ENCODE data around the gene CRIP1.

CRIP1 gene

GRCh38 chr14:105452963-105453362 is 33.7 kb upstream of the CRIP1 start:
- DNase-seq = no peak

GRCh38 chr14:105453847-105454246 is 32.8 kb upstream of the CRIP1 start:
- DNase-seq = no peak

- DNase-seq = no peak
Measured at GRCh38 chr14:105455086-105455640, 31.5 kb upstream of the CRIP1 start.

- no peak for DNase-seq
Measured at GRCh38 chr14:105455766-105456660, 30.7 kb upstream of the CRIP1 start.

- no peak for DNase-seq
Measured at GRCh38 chr14:105456736-105457617, 29.7 kb upstream of the CRIP1 start.

GRCh38 chr14:105458010-105458409 is 28.7 kb upstream of the CRIP1 start:
- DNase-seq = no peak

- no peak for DNase-seq
Measured at GRCh38 chr14:105458571-105458970, 28.1 kb upstream of the CRIP1 start.

GRCh38 chr14:105460116-105460515 is 26.6 kb upstream of the CRIP1 start:
- no peak for DNase-seq

- DNase-seq = no peak
Measured at GRCh38 chr14:105460616-105461015, 26.1 kb upstream of the CRIP1 start.

GRCh38 chr14:105461903-105462302 is 24.8 kb upstream of the CRIP1 start:
- DNase-seq = no peak

- no peak for DNase-seq
Measured at GRCh38 chr14:105464501-105464900, 22.2 kb upstream of the CRIP1 start.

- DNase-seq = no peak
Measured at GRCh38 chr14:105465209-105466031, 21.3 kb upstream of the CRIP1 start.

- DNase-seq = no peak
Measured at GRCh38 chr14:105466531-105467248, 20.0 kb upstream of the CRIP1 start.

- no peak for DNase-seq
Measured at GRCh38 chr14:105467249-105467941, 19.3 kb upstream of the CRIP1 start.

- no peak for DNase-seq
Measured at GRCh38 chr14:105467942-105468471, 18.7 kb upstream of the CRIP1 start.

GRCh38 chr14:105468621-105469241 is 18.0 kb upstream of the CRIP1 start:
- DNase-seq = no peak

- no peak for DNase-seq
Measured at GRCh38 chr14:105469456-105470349, 17.0 kb upstream of the CRIP1 start.

GRCh38 chr14:105470350-105471296 is 16.1 kb upstream of the CRIP1 start:
- no peak for DNase-seq

Data from activated CD4-positive, alpha-beta T cell treated with anti-CD3 and anti-CD28 coated beads, Interleukin-2, amount 50 U/mL, for 48 hours (primary cell).